ENCODE data around the gene RER1.

Gene RER1

GRCh38 chr1:2441746-2442145 lies 50.1 kb downstream of the RER1 start:
- no peak for DNase-seq (ENCODE audit: low read depth)
- H3K4me3 ChIP-seq (ENCODE audit: control insufficient read depth, low read depth, low read length) = no peak overlapping the region
- no peak for TF ChIP-seq CTCF (conservative IDR thresholded peaks at IDR 0.05; ENCODE audit: control insufficient read depth, insufficient read depth, low read depth, low read length)

- no peak for TF ChIP-seq CTCF (conservative IDR thresholded peaks at IDR 0.05; ENCODE audit: control insufficient read depth, insufficient read depth, low read depth, low read length)
- DNase-seq (ENCODE audit: low read depth) = no peak
- H3K4me3 ChIP-seq (ENCODE audit: control insufficient read depth, low read depth, low read length) = no peak overlapping the region
These were observed 51.0 kb downstream of the RER1 start for GRCh38 chr1:2442661-2443060.

- no peak for TF ChIP-seq CTCF (conservative IDR thresholded peaks at IDR 0.05; ENCODE audit: control insufficient read depth, insufficient read depth, low read depth, low read length)
- H3K4me3 ChIP-seq (ENCODE audit: control insufficient read depth, low read depth, low read length) = no peak overlapping the region
- no peak for DNase-seq (ENCODE audit: low read depth)
These were observed 51.9 kb downstream of the RER1 start for GRCh38 chr1:2443277-2444137.

- DNase-seq (ENCODE audit: low read depth) = no peak
- H3K4me3 ChIP-seq (ENCODE audit: control insufficient read depth, low read depth, low read length) = no peak overlapping the region
- TF ChIP-seq CTCF (conservative IDR thresholded peaks at IDR 0.05; ENCODE audit: control insufficient read depth, insufficient read depth, low read depth, low read length) = no peak
These were observed 52.5 kb downstream of the RER1 start for GRCh38 chr1:2444138-2444591.

GRCh38 chr1:2445162-2445822 lies 53.7 kb downstream of the RER1 start:
- no peak for DNase-seq (ENCODE audit: low read depth)
- no peak for TF ChIP-seq CTCF (conservative IDR thresholded peaks at IDR 0.05; ENCODE audit: control insufficient read depth, insufficient read depth, low read depth, low read length)
- H3K4me3 ChIP-seq (ENCODE audit: control insufficient read depth, low read depth, low read length) = no peak overlapping the region

- H3K4me3 ChIP-seq (ENCODE audit: control insufficient read depth, low read depth, low read length) = no peak overlapping the region
- no peak for DNase-seq (ENCODE audit: low read depth)
- TF ChIP-seq CTCF (conservative IDR thresholded peaks at IDR 0.05; ENCODE audit: control insufficient read depth, insufficient read depth, low read depth, low read length) = no peak
These were observed 54.2 kb downstream of the RER1 start for GRCh38 chr1:2445823-2446215.

All from fibroblast of mammary gland (primary cell).